BE2C (cell line): ENCODE measurements around the gene OPA3.

Experiments used
- DNase-seq: peaks from one replicate; pipeline ENCODE4 v3.0.0-alpha.2; 2020
- H3K27me3 ChIP-seq: fragments of 250-450 bp; sonication (Bioruptor Pico); 2 replicates; pipeline ENCODE4 v1.5.1; 2020; ENCODE audit warnings: mild to moderate bottlenecking
- H3K36me3 ChIP-seq: fragments of 250-450 bp; sonication (Bioruptor Pico); 2 replicates; pipeline ENCODE4 v1.5.1; 2020; ENCODE audit warnings: mild to moderate bottlenecking
- H3K4me1 ChIP-seq: fragments of 250-450 bp; sonication (Bioruptor Pico); 2 replicates; pipeline ENCODE4 v1.5.1; 2020
- H3K4me3 ChIP-seq: 2 replicates; pipeline ENCODE4 v1.5.1; 2011; ENCODE audit warnings: low read depth, low read length
- H3K9me3 ChIP-seq: fragments of 250-450 bp; sonication (Bioruptor Pico); 2 replicates; pipeline ENCODE4 v1.5.1; 2020
- CTCF ChIP-seq: IDR thresholded peaks from 2 replicates; pipeline ENCODE4 v1.5.1; 2012; ENCODE audit warnings: mild to moderate bottlenecking, low read depth, low read length

Gene OPA3

GRCh38 chr19:45509692-45510015 is 74.9 kb downstream of the OPA3 start:
- Histone ChIP-seq H3K36me3 (peaks cover 5% of the 10 kb centered on the region; the same call in 1 of the 2 replicates), H3K4me1 (peaks cover 3% of the 10 kb centered on the region; the same call in 1 of the 2 replicates), H3K4me3 (peak overlapping the region; percentile 24), H3K27me3 (no peaks in the 10 kb centered on the region), H3K9me3 (no peaks in the 10 kb centered on the region)
- DNase-seq: no peak
- TF ChIP-seq CTCF: no peak

GRCh38 chr19:45508861-45509691 is 75.5 kb downstream of the OPA3 start:
- Histone ChIP-seq H3K36me3 (no peaks in the 10 kb centered on the region; the same call in 1 of the 2 replicates), H3K9me3 (no peaks in the 10 kb centered on the region), H3K4me1 (peaks cover 3% of the 10 kb centered on the region; the same call in 1 of the 2 replicates), H3K27me3 (no peaks in the 10 kb centered on the region), H3K4me3 (peak overlapping the region; percentile 94)
- peak; percentile 46 for DNase-seq
- no peak for TF ChIP-seq CTCF

- TF ChIP-seq CTCF: no peak
- Histone ChIP-seq H3K27me3 (no peaks in the 10 kb centered on the region), H3K4me1 (peaks cover 3% of the 10 kb centered on the region; the same call in 1 of the 2 replicates), H3K4me3 (peak overlapping the region; percentile 94), H3K9me3 (no peaks in the 10 kb centered on the region), H3K36me3 (no peaks in the 10 kb centered on the region; the same call in 1 of the 2 replicates)
- peak; percentile 65 for DNase-seq
Measured at GRCh38 chr19:45508417-45508860, 76.2 kb downstream of the OPA3 start.

- no peaks in the 10 kb centered on the region; the same call in 1 of the 2 replicates for H3K36me3 ChIP-seq
- H3K9me3 ChIP-seq: no peaks in the 10 kb centered on the region
- H3K4me1 ChIP-seq: peaks cover 3% of the 10 kb centered on the region; the same call in 1 of the 2 replicates
- TF ChIP-seq CTCF: no peak
- H3K4me3 ChIP-seq: peak overlapping the region; percentile 94
- no peaks in the 10 kb centered on the region for H3K27me3 ChIP-seq
- DNase-seq: no peak
Measured at GRCh38 chr19:45507872-45508416, 76.7 kb downstream of the OPA3 start.

GRCh38 chr19:45506989-45507871 is 77.4 kb downstream of the OPA3 start, which contains the start of gene VASP:
TSS of gene VASP (plus strand) at chr19:45507479. CDS start at chr19:45507772, 293 bp downstream.
- peak; percentile 87 for DNase-seq
- Histone ChIP-seq H3K9me3 (no peaks in the 10 kb centered on the region), H3K4me1 (peaks cover 3% of the 10 kb centered on the region; the same call in 1 of the 2 replicates), H3K4me3 (peak within 1 kb of the TSS; percentile 94), H3K36me3 (no peaks in the 10 kb centered on the region; the same call in 1 of the 2 replicates), H3K27me3 (no peaks in the 10 kb centered on the region)
- TF ChIP-seq CTCF: no peak
